ENCODE measurements around the gene CLEC16A.

GRCh38 chr16:10935226-10935915 lies 9.0 kb upstream of the CLEC16A start:
- TF ChIP-seq, protein P1, sequence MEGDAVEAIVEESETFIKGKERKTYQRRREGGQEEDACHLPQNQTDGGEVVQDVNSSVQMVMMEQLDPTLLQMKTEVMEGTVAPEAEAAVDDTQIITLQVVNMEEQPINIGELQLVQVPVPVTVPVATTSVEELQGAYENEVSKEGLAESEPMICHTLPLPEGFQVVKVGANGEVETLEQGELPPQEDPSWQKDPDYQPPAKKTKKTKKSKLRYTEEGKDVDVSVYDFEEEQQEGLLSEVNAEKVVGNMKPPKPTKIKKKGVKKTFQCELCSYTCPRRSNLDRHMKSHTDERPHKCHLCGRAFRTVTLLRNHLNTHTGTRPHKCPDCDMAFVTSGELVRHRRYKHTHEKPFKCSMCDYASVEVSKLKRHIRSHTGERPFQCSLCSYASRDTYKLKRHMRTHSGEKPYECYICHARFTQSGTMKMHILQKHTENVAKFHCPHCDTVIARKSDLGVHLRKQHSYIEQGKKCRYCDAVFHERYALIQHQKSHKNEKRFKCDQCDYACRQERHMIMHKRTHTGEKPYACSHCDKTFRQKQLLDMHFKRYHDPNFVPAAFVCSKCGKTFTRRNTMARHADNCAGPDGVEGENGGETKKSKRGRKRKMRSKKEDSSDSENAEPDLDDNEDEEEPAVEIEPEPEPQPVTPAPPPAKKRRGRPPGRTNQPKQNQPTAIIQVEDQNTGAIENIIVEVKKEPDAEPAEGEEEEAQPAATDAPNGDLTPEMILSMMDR (IDR thresholded peaks at IDR 0.05), result no peak
- no peak for TF ChIP-seq EZH2 (IDR thresholded peaks at IDR 0.05; ENCODE audit: borderline replicate concordance, insufficient read depth, low read depth, low read length, poor library complexity, severe bottlenecking)
